ENCODE measurements around the gene BMPR1A. TPM values are rescaled to one million over a fixed set of nuclear protein-coding genes. Genes with fewer than 3 reads are reported as not detected.
"Not testable (repeated sequence)": the region's sequence is repeated elsewhere in the genome, so short reads cannot be mapped to it uniquely, and the experiment has no call there.

BMPR1A gene
- total and polyA plus RNA-seq, 4 donors = 3.8 to 66.2 (median 19.7) TPM

GRCh38 chr10:86946213-86947155 is 190.1 kb downstream of the BMPR1A start:
- no peak for TF ChIP-seq CTCF (IDR thresholded peaks at IDR 0.05; ENCODE audit: control extremely low read depth, extremely low read depth)
- peaks cover 0 to 9% (median 0%) of the 10 kb centered on the region in 5 donors for H3K4me1 ChIP-seq (ENCODE audit: control insufficient read depth in 5 of 5, insufficient read depth in 5 of 5, low read length in 5 of 5)
- H3K9ac ChIP-seq (ENCODE audit: insufficient read depth in 1 of 2, low read length in 2 of 2) = no peak overlapping the region
- DNase-seq (peak in 1 of 3 donors; percentile 55), ATAC-seq (ENCODE audit: insufficient read depth, low FRiP score) (no peak)
- H3K27ac ChIP-seq (ENCODE audit: low read depth in 1 of 2, low read length in 1 of 2) = no peak overlapping the region
- peaks cover 0 to 18% (median 0%) of the 10 kb centered on the region in 4 donors for H3K36me3 ChIP-seq (ENCODE audit: control insufficient read depth in 4 of 4, insufficient read depth in 4 of 4, low read length in 4 of 4)
- peaks cover 0 to 2% (median 0%) of the 10 kb centered on the region in 3 donors for H3K27me3 ChIP-seq (ENCODE audit: control insufficient read depth in 3 of 3, insufficient read depth in 3 of 3, low read length in 2 of 3)
- no peak overlapping the region for H3K4me3 ChIP-seq
- no peaks in the 10 kb centered on the region for H3K9me3 ChIP-seq (ENCODE audit: control insufficient read depth in 4 of 4, insufficient read depth in 3 of 4, low read length in 3 of 4)
- 81 to 91% methylated on average over 13 of the region's 13 CpGs for WGBS, 2 donors

DNA sequence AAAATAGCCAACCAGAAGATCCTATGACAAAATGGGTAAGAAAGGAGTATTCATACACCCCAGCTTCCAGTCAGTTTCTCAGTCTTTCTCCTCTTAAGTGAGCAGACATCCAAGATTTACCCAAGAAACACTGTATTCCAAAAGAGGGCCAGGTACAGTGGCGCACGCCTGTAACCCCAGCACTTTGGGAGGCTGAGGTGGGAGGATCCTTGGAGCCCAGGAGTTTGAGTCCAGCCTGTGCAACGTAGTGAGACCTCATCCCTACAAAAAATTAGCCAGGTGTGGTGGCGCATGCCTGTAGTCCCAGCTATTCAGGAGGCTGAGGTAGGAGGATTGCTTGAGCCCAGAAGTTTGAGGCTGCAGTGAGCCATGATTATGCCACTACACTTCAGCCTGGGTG is 191.4 kb downstream of the BMPR1A start:
- H3K36me3 ChIP-seq (ENCODE audit: control insufficient read depth in 4 of 4, insufficient read depth in 4 of 4, low read length in 4 of 4) = peaks cover 0 to 13% (median 0%) of the 10 kb centered on the region in 4 donors
- not testable (repeated sequence) for H3K9me3 ChIP-seq (ENCODE audit: control insufficient read depth in 4 of 4, insufficient read depth in 3 of 4, low read length in 3 of 4); H3K27ac ChIP-seq (ENCODE audit: low read depth in 1 of 2, low read length in 1 of 2); H3K9ac ChIP-seq (ENCODE audit: insufficient read depth in 1 of 2, low read length in 2 of 2); H3K4me1 ChIP-seq (ENCODE audit: control insufficient read depth in 5 of 5, insufficient read depth in 5 of 5, low read length in 5 of 5); H3K4me3 ChIP-seq; ATAC-seq (ENCODE audit: insufficient read depth, low FRiP score); DNase-seq; H3K27me3 ChIP-seq (ENCODE audit: control insufficient read depth in 3 of 3, insufficient read depth in 3 of 3, low read length in 2 of 3)
- WGBS, 2 donors = 95 to 97% methylated on average over 4 of the region's 4 CpGs

DNA sequence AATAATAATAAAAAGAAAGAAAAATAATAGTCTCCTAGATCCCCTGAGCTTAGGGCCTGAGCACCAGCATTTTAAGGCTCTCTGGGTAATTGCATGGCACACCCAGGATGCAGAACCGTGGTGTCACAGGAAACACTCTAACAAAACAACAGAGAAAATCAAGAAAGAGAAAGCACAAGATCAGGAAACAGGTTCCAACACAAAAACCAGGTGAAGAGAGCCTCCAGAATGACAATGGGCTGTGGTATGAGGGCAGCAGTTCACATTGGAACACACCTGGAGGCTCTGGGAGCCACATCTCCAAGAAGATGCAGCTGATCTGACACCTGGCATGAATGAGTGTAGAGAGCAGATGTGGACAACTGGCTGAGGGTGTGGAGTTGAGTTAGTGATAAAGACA is 193.9 kb downstream of the BMPR1A start:
- H3K36me3 ChIP-seq (ENCODE audit: control insufficient read depth in 4 of 4, insufficient read depth in 4 of 4, low read length in 4 of 4) = no peaks in the 10 kb centered on the region
- no peak overlapping the region for H3K4me3 ChIP-seq
- H3K9me3 ChIP-seq (ENCODE audit: control insufficient read depth in 4 of 4, insufficient read depth in 3 of 4, low read length in 3 of 4) = peaks cover 0 to 4% (median 0%) of the 10 kb centered on the region in 4 donors
- H3K9ac ChIP-seq (ENCODE audit: insufficient read depth in 1 of 2, low read length in 2 of 2) = no peak overlapping the region
- H3K4me1 ChIP-seq (ENCODE audit: control insufficient read depth in 5 of 5, insufficient read depth in 5 of 5, low read length in 5 of 5) = peaks cover 0 to 19% (median 12%) of the 10 kb centered on the region in 5 donors
- ATAC-seq (ENCODE audit: insufficient read depth, low FRiP score) (no peak), DNase-seq (no peak)
- H3K27me3 ChIP-seq (ENCODE audit: control insufficient read depth in 3 of 3, insufficient read depth in 3 of 3, low read length in 2 of 3) = no peaks in the 10 kb centered on the region
- TF ChIP-seq CTCF (IDR thresholded peaks at IDR 0.05; ENCODE audit: control extremely low read depth, extremely low read depth) = no peak
- WGBS, 2 donors = 41 to 58% methylated on average over 1 of the region's 1 CpG
- H3K27ac ChIP-seq (ENCODE audit: low read depth in 1 of 2, low read length in 1 of 2) = no peak overlapping the region

DNA sequence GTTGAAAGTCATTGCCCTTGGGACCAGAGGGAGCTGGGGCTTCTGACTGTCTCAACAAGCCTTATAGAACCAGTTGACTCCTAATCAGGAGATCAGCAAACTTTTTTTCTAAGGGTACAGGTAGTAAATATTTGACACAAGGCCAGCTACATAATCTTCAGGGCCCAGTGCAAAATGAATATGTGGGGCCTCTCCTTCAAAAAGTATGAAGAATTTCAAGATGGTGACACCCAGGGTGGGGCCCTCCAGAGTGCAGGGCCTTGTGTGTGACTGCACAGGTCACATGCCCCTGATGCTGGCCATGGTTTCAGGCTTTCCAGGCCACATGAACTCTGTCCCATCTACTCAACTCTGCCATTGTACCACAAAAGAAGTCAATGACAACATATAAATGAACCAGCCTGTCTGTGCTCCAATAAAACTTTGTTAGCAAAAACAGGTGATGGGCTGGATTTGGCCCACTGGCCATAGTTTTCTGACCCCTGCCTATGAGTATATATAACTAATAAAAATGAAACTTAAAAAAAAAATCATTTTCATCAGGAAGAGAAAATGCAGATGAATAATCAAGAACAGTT is 194.9 kb downstream of the BMPR1A start:
- TF ChIP-seq CTCF (IDR thresholded peaks at IDR 0.05; ENCODE audit: control extremely low read depth, extremely low read depth) = no peak
- peaks cover 0 to 24% (median 14%) of the 10 kb centered on the region in 5 donors for H3K4me1 ChIP-seq (ENCODE audit: control insufficient read depth in 5 of 5, insufficient read depth in 5 of 5, low read length in 5 of 5)
- no peak overlapping the region for H3K4me3 ChIP-seq
- H3K9ac ChIP-seq (ENCODE audit: insufficient read depth in 1 of 2, low read length in 2 of 2) = no peak overlapping the region
- H3K9me3 ChIP-seq (ENCODE audit: control insufficient read depth in 4 of 4, insufficient read depth in 3 of 4, low read length in 3 of 4) = peaks cover 0 to 4% (median 0%) of the 10 kb centered on the region in 4 donors
- no peaks in the 10 kb centered on the region for H3K36me3 ChIP-seq (ENCODE audit: control insufficient read depth in 4 of 4, insufficient read depth in 4 of 4, low read length in 4 of 4)
- no peak for DNase-seq
- no peak overlapping the region for H3K27ac ChIP-seq (ENCODE audit: low read depth in 1 of 2, low read length in 1 of 2)
- H3K27me3 ChIP-seq (ENCODE audit: control insufficient read depth in 3 of 3, insufficient read depth in 3 of 3, low read length in 2 of 3) = no peaks in the 10 kb centered on the region
- ATAC-seq (ENCODE audit: insufficient read depth, low FRiP score) = no peak
